NCI-H128 (cell line): ENCODE results near the gene CPLX1.
"Not testable (repeated sequence)": the region's sequence is repeated elsewhere in the genome, so short reads cannot be mapped to it uniquely, and the experiment has no call there.

Experiments used
- DNase-seq: peaks from one replicate; lab custom pipeline; 2025; ENCODE audit not compliant: unreplicated experiment; lab: John Stamatoyannopoulos, UW

The CPLX1 gene

GRCh38 chr4:779555-779954 lies 46.4 kb downstream of the CPLX1 start:
- DNase-seq = no peak

DNA sequence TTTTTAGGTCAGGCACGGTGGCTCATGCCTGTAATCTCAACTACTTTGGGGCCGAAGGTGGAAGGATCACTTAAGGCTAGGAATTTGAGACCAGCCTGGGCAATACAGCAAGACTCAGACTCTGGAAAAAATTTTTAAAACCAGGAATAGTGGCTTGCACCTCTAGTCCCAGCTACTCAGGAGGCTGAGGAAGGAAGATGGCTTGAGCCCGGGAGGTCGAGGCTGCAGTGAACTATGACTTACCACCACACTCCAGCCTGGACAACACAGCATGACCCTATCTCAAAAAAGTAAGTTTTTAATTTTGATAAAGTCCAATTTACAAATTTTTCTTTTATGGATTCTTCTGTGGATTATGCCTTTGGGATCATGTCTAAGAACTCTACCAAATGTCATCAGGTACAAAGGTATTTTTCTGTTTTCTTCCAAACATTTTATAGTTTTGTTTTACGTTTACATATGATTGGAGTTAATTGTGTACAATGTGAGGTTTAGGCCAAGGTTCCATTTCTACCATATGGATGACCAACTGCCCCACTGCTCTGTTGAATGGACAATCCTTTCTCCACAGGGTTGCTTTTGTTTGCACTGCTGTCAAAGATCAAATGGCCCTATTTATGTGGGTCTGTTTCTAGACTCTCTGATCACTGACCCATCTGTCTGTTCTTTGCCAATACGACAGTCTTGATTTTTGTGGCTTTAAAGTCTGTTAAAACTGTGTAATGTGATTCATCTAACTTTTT lies 48.2 kb downstream of the CPLX1 start:
- no peak for DNase-seq

- no peak for DNase-seq
These were observed 49.0 kb downstream of the CPLX1 start for GRCh38 chr4:776743-777441.

DNA sequence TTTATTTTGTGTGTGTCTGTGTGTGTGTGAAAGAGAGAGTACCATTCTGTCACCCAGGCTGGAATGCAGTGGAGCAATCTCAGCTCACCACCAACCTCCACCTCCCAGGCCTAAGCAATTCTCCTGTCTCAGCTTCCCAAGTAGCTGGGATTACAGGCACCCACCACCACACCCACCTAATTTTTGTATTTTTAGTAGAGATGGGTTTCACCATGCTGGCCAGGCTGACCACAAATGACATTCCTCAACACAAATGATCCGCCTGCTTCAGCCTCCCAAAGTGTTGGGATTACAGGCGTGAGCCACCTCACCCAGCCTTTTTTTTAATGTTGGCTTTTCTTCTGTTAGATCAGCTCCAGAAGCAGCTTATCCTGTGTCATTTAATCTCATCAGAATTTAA lies 50.4 kb downstream of the CPLX1 start:
- DNase-seq = not testable (repeated sequence)

DNA sequence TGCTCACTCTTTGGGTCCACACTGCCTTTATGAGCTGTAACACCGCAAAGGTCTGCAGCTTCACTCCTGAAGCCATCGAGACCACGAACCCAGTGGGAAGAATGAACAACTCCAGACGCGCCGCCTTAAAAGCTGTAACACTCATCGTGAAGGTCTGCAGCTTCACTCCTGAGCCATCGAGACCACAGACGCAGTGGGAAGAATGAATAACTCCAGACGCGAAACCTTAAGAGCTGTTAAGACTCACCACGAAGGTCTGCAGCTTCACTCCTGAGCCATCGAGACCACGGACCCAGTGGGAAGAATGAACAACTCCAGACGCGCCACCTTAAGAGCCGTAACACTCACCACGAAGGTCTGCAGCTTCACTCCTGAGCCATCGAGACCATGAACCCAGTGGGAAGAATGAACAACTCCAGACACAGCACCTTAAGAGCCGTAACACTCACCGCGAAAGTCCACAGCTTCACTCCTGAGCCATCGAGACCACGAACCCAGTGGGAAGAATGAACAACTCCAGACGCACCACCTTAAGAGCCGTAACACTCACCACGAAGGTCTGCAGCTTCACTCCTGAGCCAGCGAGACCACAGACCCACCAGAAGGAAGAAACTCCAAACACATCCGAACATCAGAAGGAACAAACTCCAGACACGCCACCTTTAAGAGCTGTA lies 51.4 kb downstream of the CPLX1 start:
- DNase-seq = not testable (repeated sequence)

- DNase-seq = no peak
These were observed 52.7 kb downstream of the CPLX1 start for GRCh38 chr4:773214-773613.

DNA sequence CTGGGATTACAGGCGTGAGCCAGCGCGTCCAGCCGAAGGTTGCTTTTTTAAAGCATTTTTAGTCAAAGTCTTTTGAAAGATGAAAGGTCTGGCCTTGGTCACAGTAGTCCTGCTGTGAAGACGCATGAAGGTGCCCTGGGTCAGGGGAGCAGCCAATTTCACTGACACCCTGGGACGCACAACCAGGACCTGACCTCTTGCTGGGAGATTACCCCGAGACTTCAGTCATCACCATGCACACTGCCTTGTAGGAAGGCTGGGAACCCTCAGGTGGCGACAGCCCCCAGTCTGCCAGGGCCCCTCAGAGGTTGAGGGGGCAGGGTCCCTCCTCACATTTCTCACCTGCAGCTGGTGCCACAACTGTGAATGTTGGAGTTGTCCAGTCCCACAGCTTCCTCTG lies 53.2 kb downstream of the CPLX1 start:
- no peak for DNase-seq

GRCh38 chr4:772118-772517 lies 53.8 kb downstream of the CPLX1 start:
- no peak for DNase-seq

DNA sequence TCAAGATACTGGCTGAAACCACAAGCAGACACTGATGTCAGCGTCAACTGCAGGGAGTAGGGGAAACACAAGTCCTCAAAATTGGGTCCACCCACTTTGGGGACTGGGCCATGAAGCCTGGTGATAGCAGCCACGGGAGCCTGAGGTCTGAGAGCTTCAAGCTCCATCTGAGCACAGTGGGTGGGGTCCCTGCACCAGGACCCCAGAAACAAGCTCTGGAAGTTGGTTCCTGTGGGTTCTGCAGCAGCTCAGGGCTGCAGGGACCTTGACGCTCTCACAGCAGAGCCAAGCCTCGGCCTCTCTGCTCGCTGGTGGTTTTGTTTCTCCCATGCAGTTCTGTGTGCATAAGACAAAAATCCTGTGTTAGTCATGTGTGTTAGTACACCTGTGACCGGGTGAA lies 54.5 kb downstream of the CPLX1 start:
- DNase-seq = no peak

GRCh38 chr4:770022-770421 lies 55.9 kb downstream of the CPLX1 start:
- no peak for DNase-seq

- DNase-seq = no peak
These were observed 56.4 kb downstream of the CPLX1 start for GRCh38 chr4:769511-769910.

GRCh38 chr4:768995-769394 lies 56.9 kb downstream of the CPLX1 start:
- no peak for DNase-seq

DNA sequence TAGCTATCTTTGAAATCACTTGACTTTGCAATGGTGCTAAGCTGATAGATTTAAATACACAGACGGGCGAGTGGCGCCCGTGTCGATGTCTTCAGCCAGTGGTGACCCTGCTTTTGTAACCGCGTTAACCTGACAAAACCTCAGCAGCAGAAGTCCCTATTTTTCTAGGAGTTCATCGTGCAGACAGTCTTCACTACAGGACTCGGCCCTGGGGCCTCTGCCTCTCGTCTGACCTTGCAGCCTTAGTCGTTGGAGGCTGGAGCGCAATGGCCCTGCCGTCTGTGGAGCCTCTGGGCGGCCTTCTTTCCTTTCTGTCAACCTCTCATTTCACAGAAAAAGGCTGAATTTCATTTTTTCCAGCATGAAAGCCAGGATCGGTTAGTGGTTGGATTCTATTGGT lies 57.9 kb downstream of the CPLX1 start:
- DNase-seq = no peak

DNA sequence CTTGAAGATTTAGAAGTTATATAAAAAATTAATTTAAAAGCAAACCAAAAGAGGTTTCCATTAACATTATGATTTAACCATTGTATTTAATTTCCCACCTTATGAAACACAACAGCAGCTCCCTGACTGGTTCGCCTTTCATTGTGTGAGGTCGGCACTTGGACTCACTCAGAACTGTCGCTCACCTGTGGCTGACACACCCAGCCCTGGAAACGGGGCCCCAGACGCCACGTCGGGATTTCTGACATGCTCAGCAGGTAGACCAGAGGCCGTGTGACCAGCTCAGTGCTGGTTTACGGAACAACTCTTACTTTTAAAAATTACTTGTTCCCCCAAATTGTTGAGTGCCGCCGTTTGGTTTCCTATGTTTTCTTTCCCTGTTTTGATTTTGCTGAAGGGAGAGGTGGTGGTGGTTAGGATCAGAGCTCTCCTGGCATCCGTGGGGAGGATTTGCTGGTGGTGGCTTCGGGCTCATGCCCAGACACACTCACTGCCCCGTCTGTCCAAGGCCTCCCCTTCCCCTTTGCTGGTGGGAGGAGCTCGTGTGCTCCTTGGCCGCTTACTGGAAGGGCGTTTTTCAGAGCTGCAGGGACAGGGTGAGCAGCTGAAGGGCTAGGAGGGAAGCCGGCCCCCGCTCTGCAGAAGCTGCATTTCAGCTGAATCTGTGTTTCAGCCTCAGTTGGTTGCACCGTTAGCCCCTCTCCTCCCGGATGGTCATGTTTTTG lies 59.2 kb downstream of the CPLX1 start:
- no peak for DNase-seq

DNA sequence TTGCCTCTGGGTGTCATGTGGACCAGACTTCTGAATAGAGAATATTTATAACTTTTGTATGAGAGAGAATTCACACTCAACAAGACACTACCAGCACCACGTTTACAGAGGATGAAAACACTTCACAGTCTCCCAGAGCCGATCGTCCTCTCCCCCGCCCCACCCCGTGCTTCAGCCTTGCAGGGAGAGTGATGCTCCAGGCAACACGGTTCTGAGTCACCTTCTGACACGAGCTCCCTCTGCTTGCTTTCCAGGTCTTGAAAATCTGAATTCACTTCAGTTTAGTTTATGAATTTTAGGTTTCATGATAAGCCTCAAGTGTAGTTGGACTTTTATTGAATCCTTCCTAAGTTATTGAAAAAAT lies 59.8 kb downstream of the CPLX1 start:
- no peak for DNase-seq

DNA sequence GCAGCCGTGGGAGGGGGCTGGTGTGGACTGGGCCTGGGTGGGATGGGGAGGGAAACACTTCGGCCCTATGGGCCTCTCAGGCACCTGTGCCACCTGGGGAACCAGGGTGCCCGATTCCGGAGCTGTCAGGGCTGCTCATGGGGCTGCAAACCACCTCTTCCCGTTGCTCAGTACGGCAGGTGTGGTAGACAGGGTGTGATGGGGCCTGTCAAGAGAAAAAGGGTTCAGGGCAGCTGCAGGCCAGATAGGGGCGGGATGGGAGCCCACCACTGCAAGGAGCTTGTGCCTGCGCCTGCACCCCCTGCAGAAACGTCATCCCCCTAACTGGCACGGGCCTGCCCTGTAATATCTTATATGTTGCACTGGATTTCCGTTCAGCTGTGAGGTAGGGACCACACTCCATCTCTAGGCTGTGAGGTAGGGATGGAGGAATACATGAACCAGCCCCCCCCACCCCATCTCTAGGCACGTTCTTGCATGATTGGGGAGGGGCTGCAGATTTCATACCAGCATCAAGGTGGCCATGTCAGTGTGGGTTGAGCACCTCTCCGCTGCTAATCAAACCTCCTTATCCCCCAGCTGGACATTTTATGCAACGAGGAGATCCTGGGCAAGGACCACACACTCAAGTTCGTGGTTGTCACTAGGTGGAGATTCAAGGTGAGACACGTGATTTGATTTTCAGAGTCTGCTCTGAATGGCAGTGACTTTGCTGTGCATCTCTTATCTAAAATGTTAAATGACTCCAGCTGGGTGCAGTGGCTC lies 61.3 kb downstream of the CPLX1 start:
- DNase-seq = no peak

GRCh38 chr4:763922-764321 lies 62.0 kb downstream of the CPLX1 start:
- DNase-seq = no peak

DNA sequence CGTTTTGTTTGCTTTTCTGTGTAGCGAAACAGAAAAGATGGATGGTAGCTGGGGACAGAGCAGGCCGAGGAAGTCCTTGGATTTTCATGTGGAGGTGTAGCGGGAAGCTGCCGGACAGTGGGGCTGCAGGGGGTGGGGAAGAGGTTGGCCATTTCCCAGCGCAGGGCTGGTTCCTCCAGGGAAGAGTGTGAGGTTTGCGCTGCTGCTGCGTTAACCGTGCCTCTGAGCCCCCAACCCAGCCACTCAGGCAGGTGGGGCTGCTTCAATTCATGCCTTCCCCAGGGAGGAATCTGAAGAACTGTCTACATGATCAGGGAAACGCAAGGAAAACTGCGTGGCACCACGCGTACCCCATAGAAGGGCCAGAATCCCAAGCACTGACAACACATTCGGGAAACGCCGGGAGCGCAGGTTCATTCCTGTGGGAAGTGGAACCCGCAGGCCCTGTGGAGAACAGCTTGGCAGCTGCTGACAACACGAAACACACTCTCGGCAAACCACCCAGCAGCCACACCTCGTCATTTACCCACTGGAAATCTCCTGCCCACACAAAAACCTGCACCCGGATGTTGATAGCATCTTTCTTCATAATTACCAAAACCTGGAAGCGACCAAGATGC lies 62.6 kb downstream of the CPLX1 start:
- DNase-seq = no peak

GRCh38 chr4:762211-763190 lies 63.4 kb downstream of the CPLX1 start:
- DNase-seq = no peak
